ENCODE data around the gene POLE.

The POLE gene, protein sequence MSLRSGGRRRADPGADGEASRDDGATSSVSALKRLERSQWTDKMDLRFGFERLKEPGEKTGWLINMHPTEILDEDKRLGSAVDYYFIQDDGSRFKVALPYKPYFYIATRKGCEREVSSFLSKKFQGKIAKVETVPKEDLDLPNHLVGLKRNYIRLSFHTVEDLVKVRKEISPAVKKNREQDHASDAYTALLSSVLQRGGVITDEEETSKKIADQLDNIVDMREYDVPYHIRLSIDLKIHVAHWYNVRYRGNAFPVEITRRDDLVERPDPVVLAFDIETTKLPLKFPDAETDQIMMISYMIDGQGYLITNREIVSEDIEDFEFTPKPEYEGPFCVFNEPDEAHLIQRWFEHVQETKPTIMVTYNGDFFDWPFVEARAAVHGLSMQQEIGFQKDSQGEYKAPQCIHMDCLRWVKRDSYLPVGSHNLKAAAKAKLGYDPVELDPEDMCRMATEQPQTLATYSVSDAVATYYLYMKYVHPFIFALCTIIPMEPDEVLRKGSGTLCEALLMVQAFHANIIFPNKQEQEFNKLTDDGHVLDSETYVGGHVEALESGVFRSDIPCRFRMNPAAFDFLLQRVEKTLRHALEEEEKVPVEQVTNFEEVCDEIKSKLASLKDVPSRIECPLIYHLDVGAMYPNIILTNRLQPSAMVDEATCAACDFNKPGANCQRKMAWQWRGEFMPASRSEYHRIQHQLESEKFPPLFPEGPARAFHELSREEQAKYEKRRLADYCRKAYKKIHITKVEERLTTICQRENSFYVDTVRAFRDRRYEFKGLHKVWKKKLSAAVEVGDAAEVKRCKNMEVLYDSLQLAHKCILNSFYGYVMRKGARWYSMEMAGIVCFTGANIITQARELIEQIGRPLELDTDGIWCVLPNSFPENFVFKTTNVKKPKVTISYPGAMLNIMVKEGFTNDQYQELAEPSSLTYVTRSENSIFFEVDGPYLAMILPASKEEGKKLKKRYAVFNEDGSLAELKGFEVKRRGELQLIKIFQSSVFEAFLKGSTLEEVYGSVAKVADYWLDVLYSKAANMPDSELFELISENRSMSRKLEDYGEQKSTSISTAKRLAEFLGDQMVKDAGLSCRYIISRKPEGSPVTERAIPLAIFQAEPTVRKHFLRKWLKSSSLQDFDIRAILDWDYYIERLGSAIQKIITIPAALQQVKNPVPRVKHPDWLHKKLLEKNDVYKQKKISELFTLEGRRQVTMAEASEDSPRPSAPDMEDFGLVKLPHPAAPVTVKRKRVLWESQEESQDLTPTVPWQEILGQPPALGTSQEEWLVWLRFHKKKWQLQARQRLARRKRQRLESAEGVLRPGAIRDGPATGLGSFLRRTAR (N-terminal part only)

DNA sequence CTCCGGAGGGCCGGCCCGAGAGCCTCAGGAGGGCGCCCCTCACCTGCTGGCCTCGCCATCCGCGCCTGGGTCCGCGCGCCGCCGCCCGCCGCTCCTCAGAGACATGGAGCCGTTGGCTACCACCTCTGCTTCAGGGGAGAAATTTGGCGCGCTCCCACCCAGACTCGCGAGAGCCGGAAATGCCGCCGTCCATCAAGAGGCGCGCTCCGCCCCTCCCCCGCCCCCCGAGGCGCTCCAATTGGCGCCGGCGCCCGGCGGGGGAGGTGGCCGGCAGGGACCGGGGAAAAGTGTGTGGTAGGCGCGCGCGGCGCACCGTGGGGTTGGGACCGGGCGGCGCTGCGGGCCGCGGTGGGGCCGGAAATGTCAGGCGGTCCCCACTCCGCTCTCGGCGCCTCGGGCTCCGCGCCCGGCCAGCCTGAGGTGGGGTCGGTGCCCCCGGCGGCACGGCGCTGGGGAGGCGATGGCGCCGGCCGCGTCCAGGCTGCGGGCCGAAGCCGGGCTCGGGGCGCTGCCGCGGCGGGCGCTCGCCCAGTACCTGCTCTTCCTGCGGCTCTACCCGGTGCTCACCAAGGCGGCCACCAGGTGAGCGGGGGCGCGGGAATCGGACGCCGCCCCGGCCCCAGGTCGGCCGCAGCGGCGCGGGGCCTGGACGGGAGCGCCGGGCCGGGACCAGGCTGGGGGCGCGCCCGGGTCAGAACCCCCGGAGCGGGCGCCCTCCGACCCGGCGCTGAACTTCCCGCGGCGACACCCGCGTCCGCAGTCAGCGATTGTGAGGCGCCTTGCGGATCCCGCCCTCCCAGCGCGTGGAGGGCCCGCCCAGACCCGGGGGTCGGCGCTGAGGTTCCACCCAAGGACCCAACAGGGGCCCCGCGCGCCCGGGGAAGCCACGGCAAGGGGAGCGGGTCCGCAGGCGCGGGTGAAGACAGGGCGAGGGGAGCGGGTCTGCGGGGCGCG is at the start of gene POLE, which contains the start of gene PXMP2:
TSS of gene POLE (minus strand) at position 132 of the 954 bp plus-strand sequence. CDS start at position 105, 27 bp downstream.
TSS of gene PXMP2 (plus strand) at position 377 of the 954 bp plus-strand sequence. CDS start at position 461, 84 bp downstream.
- DNase-seq (ENCODE audit: low read depth in 2 of 2, low spot score in 1 of 2): peak; percentile 86 to 88

DNA sequence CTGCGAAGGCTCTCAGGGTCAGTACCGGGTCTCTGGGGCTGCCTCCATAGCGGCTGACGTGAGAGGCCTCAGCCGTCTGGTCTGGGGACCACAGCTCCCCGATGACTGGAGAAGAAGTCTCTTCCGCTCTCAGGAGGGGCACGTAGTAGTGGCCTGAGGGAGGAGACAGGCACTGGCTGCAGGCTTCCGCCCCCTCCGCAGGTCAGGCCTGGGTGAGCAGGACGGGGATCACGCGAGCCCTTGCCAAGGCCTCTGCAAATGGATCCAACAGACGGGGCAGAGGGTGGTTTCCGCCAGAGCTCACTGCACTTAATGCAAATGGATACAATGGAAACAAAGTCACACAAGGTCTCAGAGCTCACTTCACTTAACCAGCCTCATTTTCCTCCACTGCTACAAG is 49.8 kb upstream of the POLE start:
- DNase-seq (ENCODE audit: low read depth in 2 of 2, low spot score in 1 of 2): no peak

DNA sequence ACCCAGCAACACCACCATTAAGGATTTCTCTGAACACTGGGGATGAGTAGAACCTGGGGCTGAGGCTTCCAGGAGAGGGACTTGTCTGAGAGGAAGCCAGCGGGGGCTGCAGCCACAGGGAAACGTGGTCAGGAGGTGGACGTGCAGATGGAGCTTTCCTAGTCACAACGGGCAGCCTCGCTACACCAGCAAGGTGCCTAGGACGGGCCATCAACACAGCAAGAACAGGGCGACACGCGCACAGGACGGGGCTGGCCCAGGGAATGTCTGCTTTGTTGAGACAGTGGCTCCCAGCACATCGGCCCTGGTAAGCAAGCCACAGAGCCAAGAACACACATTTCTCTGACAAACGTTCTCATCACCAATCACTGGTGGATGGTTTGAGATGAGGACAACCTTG is 49.2 kb upstream of the POLE start:
- no peak for DNase-seq (ENCODE audit: low read depth in 2 of 2, low spot score in 1 of 2)

DNA sequence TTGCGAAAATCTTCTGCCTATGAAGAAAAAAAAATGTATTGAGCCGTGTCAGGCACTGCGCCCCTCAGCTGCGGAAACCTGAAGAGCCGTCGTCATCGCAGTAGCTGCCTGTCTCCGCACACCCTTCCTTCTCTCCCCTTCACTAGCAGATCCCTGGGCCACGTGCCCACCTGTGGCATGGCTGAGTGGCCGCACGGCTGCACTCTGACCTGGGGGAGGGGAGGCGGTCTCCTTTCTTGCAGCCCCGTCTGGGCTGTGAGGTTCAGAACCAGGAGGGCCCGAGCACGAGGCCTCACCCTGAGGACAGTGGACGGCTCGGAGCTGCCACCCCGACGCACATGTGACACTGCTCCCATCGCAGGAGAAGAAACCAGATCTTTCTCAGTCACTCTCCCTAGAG is 48.4 kb upstream of the POLE start:
- no peak for DNase-seq (ENCODE audit: low read depth in 2 of 2, low spot score in 1 of 2)

DNA sequence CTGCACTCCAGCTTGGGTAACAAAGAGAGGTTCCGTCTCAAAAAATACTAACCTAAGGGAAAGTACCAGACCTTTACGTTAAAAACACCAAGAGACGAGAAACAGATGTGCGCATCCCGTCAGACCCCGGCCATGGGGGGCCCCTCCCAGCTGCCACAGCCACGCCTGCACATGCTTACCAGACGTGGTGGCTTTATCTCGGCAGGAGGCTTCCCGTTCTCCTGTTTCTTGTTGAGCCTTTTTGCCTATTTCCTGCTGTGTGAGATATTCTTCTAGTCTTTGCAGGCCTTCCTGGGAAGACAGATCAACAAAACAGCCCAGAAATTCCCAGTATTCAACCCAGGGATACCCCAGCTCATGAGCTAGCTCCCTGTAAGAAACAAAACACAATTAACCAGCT is 47.1 kb upstream of the POLE start:
- DNase-seq (ENCODE audit: low read depth in 2 of 2, low spot score in 1 of 2): no peak

DNA sequence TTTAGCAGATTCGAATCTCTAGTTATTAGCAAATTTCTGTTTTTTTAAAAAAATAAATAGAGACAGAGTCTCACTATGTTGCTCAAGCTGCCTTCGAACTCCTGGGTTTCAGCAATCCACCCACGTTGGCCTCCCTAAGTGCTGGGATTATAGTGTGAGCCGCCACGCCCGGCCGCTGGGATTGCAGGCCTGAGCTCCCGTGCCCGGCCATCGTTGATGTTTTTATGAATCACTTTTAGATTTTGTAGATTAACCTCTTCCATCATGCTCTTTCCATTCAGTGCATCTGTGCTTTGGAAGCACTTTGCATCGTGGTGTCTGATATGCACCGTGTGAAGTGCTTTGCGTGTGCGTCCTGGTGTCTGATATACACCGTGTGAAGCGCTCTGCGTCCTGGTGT is 44.4 kb upstream of the POLE start:
- DNase-seq (ENCODE audit: low read depth in 2 of 2, low spot score in 1 of 2): no peak

DNA sequence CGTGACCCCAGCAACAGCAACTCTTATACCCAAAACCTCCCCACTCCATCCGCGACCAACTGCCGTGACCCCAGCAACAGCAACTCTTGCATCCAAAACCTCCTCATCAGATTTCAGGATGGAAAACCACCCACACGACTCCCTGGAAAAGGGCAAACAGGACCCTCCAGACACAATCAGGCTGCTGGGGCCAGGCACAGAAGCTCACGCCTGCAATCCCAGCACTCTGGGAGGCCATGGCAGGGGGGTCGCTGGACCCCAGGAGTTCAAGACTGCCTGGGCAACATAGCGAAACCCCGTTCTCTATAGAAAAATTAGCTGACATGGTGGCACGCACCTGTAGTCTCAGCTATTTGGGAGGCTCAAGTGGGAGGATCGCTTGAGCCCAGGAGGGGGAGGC is 43.2 kb upstream of the POLE start:
- no peak for DNase-seq (ENCODE audit: low read depth in 2 of 2, low spot score in 1 of 2)

DNA sequence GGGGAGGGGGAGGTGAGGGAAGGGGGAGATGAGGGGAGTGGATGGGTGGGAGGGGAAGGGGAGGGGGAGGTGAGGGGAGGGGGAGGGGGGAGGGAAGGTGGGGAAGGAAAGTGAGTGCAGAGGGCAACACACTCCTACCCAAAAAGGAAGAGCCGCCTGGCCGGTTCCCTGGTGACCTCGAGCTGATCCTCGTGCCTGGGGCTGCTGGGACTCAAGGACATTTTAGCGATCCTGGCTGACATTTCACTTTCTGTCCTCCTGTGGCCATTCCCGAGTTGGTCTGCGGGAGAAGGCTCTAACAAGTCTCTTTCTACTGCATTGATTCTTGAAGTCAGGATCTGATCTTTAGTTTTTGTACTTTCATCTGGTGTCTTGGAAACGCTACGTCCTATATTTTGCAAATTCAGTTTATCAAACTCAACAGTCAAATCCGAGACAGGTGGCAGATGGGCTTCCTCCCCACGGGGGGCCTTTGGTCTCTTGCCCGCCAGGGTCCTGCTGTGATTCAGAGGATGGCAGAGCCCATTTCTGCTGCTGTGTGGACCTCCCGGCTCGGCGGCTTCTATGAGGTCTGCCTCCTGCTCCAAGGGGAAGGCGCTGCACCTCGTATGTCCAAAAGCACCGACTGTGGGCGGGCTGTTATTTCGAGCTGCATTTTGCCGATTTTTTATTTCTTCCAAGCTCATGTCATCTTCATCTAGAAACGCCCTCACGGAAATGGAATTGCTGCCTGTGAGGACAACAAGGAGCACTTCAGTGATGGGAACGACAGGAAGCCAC is 42.6 kb upstream of the POLE start:
- DNase-seq (ENCODE audit: low read depth in 2 of 2, low spot score in 1 of 2): no peak

DNA sequence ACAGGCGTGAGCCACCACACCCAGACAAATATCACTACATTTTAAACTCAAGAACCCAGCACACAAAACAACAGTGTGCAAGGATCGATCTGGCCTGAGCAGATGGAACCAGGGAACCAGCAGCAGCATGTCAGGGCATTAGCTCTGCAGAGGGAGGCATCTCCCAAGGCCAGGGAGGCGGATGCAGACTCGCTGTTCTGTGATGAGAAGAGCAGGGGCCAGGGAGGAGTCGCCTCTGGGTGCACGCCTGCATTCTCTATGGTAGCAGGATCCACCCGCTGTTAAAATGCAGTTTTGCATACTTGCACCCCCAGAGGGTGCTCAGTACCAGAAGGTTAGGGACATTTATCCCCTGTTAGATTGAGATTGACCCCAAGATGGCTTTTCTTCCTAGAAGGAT is 41.4 kb upstream of the POLE start:
- DNase-seq (ENCODE audit: low read depth in 2 of 2, low spot score in 1 of 2): no peak

DNA sequence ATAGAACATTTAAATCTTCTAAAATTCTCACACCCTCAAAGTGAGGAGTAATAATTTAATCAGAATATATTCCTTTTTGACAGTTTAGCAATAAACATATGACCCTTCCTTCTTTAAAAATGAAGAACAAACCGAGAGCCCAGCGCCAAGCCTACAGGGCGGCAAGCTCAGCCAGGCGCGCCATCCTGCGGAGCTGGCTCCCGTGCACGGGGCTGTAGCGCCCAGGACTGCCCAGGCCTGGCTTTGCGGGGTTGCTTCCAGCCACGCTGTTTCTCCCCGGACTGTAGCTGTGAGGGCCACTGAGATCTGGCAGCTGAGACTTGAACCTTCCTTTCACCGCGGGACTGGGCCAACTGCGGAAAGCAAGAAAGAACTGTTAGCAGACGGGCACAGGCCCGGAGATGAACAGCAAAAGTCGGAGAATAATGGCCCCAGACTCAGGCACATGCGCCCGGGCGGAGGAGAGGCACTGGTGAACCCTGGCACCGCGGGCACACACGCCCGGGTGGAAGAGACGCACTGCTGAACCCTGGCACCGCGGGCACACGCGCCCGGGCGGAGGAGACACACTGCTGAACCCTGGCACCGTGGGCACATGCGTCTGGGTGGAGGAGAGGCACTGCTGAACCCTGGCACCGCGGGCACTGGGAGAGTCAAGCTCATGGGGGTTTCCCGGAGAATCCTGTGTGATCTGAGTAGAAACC is 40.1 kb upstream of the POLE start:
- DNase-seq (ENCODE audit: low read depth in 2 of 2, low spot score in 1 of 2): no peak

DNA sequence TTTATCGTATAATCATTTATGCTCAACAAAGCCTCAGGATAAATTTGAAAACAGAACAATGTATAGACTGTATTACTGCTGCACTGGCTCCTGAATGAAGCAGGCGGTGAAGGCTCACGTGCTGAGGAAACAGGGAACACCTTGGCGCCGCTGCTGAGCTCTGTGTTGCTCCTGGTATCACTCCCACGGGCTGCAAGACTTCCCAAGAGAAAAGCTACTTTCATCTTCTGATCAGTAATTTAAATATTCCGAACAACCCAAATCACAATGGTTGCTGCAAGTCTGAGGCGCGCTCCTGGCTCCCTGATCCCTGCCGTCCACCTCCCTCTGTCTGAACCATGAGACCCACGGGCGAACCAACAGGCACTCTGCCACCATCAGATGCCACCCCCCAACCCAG is 39.2 kb upstream of the POLE start:
- DNase-seq (ENCODE audit: low read depth in 2 of 2, low spot score in 1 of 2): no peak

DNA sequence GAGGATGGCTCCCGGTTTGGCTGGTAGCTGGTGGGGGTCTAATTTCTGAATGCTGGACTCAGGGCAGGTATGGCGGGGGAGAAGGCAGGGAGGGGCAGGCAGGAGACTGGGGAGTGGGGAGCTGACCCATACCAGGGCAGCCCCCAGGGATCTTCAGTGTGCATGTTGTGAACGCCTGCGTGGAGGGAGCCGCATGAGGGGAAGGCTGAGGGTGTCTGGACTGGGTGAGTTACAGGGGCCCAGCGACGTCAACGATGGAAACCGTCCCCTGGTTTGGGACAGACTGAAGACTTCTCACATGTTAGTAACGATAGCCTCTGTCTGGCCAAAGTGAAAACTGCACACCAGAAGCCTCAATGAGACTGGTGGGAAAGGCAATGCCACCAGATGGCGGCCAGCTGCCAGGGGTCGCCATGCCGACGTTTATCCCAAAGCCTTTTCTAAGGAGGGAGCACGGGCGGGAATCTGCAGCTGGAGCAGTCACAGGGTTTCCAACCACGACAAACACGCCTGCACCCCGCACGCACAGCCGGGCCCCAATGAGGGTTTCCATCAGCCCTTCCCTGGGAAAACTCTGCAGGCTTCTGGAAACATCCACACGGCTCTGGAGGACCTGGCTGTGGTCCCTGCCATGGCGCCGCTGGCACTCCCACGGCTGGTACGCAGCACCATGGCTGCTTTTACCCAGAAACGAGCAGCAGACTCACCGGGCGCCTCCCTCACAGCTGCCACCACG is 37.5 kb upstream of the POLE start:
- DNase-seq (ENCODE audit: low read depth in 2 of 2, low spot score in 1 of 2): no peak

DNA sequence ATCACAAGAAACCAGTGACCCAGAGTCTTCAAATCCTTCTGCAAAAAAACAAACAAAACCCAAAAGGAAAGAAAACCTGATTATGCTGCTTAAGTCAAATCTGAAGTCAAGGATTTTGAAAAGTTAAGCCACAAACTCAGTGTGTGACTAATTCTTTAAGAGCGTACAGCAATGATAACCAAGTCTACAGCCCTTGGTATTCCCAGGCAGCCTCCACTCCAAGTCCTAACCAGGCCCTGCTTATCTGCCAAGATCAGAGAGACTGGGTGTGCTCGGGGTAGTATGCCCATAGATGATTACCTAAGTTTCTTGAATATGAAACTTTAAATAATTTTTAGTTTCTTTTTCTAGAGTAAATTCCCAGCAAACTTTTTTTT is 36.6 kb upstream of the POLE start:
- no peak for DNase-seq (ENCODE audit: low read depth in 2 of 2, low spot score in 1 of 2)

DNA sequence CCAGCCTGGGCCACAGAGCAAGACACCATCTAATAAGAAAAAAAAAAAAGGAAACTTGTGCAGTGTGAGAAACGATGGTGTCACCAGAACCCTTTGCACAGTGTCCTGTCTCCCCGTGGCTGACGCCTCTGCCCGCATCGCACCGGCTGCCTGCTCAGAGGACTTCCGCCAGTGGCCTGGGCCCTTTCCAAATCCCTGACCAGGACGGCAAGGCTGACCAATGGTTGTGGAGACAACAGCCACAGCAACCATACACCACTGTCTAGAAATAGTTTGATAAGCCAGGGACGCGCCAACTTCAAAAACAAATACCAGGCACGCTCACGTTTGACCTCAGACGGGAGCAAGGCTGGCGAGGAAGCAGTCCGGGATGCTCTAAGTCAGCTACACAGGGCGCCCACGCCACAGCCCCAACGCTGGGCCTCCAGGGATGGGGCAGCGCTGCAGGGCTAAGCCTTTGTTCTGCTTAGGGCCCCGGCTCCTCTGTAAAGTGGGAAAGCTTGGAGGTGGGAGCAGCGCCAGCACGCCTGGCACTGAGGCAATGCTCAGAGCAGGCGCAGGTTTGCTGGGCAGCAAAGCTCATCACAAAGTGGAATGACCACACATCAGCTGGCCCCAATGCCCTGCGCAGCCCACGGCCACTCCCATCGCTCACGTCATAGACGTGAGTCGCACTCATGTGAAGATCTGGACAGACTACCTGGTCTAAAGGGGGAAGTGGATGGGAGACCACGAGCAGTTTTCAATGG is 36.0 kb upstream of the POLE start:
- no peak for DNase-seq (ENCODE audit: low read depth in 2 of 2, low spot score in 1 of 2)

DNA sequence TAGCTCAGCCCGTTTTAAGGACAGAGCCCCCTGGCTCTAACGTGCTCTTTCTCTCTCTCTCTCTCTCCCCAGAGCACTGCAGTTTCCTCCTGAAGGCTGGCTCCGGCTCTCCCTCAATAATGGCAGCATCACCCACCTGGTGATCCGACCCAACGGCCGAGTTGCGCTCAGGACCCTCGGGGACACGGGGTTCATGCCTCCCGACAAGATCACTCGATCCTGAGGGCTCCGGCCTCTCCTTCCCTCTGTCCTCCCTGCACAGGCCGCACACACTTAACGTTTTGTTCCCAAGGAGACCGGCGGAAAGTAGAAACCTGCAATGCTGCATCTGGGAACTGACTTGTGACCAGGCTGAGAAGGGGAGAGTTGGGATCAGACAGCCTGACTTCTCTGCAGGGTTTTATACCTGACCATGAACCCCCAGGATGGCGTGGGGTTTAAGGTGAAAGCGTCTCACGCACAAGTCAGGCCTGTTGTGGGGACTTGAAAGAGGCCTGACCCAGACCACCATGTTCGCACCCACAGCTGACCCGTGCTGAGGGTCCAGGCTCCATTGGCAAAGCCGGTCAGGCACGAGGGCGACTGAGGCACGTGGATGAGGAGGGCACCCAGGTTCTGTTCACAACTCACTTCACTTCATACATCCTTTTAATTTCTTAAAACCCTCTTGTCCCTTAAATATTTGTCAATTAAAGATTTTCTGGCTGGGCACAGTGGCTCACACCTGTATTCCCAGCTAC is 33.6 kb upstream of the POLE start:
- DNase-seq (ENCODE audit: low read depth in 2 of 2, low spot score in 1 of 2): no peak

DNA sequence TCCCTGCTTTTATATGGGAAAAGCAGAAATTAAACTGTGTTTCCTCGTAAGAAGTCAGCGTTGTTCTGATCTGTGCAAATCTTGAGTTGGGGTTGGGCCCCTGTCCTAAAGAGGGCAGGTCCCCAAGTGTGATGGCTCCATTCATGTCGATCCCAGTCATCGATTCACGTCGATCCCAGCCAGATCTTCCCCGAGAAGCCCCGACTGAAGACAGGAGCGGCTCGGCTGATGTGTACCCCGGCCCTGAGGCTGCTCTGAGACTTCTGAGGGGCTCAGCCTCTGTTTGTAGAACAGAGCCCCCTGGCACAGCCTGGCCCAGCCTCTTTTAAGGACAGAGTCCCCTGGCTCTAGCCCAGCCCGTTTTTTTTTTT is 32.8 kb upstream of the POLE start:
- no peak for DNase-seq (ENCODE audit: low read depth in 2 of 2, low spot score in 1 of 2)
